Smooth muscle cell (in vitro differentiated cells): Measurements from ENCODE around the gene GPR68. TPM values are rescaled to one million over a fixed set of nuclear protein-coding genes. Genes with fewer than 3 reads are reported as not detected.

Experiments used
- DNase-seq: peaks from one replicate; lab custom pipeline; 2025; ENCODE audit not compliant: unreplicated experiment; lab: John Stamatoyannopoulos, UW
- H2AFZ ChIP-seq: fragments of 200-600 bp; sonication (generic); 2 replicates; pipeline ENCODE4 v1.6.0; 2016; ENCODE audit warnings: antibody characterized with exemption, low read depth, mild to moderate bottlenecking
- H3F3A ChIP-seq: fragments of 200-600 bp; sonication (generic); 2 replicates; pipeline ENCODE4 v1.6.0; 2017; ENCODE audit warnings: antibody characterized with exemption, low read depth
- H3K27ac ChIP-seq: fragments of 200-600 bp; sonication (generic); 2 replicates; pipeline ENCODE4 v1.5.1; 2016; ENCODE audit warnings: low read depth, mild to moderate bottlenecking
- H3K27me3 ChIP-seq: fragments of 200-600 bp; sonication (generic); 2 replicates; pipeline ENCODE4 v1.6.1; 2016; ENCODE audit warnings: low read depth, mild to moderate bottlenecking
- H3K36me3 ChIP-seq: fragments of 200-600 bp; sonication (generic); 2 replicates; pipeline ENCODE4 v1.5.1; 2016; ENCODE audit warnings: low read depth
- H3K4me1 ChIP-seq: fragments of 200-600 bp; sonication (generic); 2 replicates; pipeline ENCODE4 v1.5.1; 2016; ENCODE audit warnings: low read depth
- H3K4me2 ChIP-seq: fragments of 200-600 bp; sonication (generic); 2 replicates; pipeline ENCODE4 v1.6.0; 2016; ENCODE audit warnings: mild to moderate bottlenecking
- H3K4me3 ChIP-seq: fragments of 200-600 bp; sonication (generic); 2 replicates; pipeline ENCODE4 v1.5.1; 2016; ENCODE audit warnings: mild to moderate bottlenecking
- H3K79me2 ChIP-seq: fragments of 200-600 bp; sonication (generic); 2 replicates; pipeline ENCODE4 v1.6.0; 2016; ENCODE audit warnings: low read depth, mild to moderate bottlenecking
- H3K9ac ChIP-seq: fragments of 200-600 bp; sonication (generic); 2 replicates; pipeline ENCODE4 v1.6.0; 2016; ENCODE audit warnings: low read depth
- H3K9me3 ChIP-seq: fragments of 200-600 bp; sonication (generic); replicated peaks from 2 replicates; pipeline ENCODE4 v1.5.1; 2016; ENCODE audit warnings: low read depth
- H4K20me1 ChIP-seq: fragments of 200-600 bp; sonication (generic); 2 replicates; pipeline ENCODE4 v1.6.0; 2016; ENCODE audit warnings: low read depth
- whole genome bisulfite sequencing: methylation state at CpG from one replicate; pipeline ENCODE4 v1.1.7; 2016; ENCODE audit warnings: low lambda C conversion rate; 5-methylcytosine and 5-hydroxymethylcytosine counted together
- polyA plus RNA-seq: library from polyadenylated mRNA; unstranded; fragments of >200 nt; fragmentation: Nextera tagmentation; extraction: Ambion mirVana; gene quantifications from 2 replicates; pipeline ENCODE4 v1.2.1, GENCODE V29; 2016
- total RNA-seq: library from RNA; depleted of rRNA; stranded (reverse); fragments of >200 nt; gene quantifications from 2 replicates; pipeline ENCODE4 v1.2.3, GENCODE V29; 2014
- TF ChIP-seq, protein P1 (sequence below): fragments of 200-600 bp; sonication (generic); IDR thresholded peaks from 2 replicates; pipeline ENCODE4 v1.5.1; 2017; ENCODE audit warnings: borderline replicate concordance, mild to moderate bottlenecking, antibody characterized with exemption; ENCODE audit not compliant: insufficient read depth, poor library complexity, severe bottlenecking

The GPR68 gene
- total and polyA plus RNA-seq, 2 experiments from 2014 or later, result 3.2 to 4.4 TPM

DNA sequence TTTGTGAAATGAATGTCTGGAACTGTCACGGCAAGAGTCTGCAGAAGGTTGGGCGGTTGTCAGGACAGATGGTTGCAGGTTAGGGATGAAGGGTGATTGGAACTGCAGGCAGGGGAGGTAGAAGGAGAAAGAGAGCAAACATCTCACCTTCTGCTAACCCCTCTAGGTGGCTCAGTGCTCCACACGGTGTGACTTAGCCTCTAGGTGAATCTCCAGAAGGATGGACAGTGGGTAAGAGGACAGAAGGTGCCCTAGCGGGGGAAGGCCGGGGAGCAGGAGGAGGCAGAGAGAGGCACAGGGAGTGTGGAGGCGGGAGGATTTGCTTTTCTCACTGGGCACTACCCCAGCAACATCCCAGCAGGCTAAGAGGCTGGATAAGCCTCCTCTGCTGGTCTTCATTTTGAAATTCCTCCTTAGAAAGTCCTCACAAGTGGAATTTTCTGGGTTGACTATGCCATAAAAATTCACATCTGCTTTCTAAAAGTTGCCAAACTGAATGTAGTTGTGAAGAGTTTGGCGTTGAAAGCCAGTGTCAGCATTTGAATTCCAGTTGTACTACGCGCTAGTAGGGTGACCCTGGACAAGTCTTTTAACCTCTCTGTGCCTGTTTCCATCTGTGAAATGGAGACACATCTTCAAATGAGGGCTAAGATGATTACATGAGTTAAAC is 10.7 kb upstream of the GPR68 start:
- TF ChIP-seq, protein P1, sequence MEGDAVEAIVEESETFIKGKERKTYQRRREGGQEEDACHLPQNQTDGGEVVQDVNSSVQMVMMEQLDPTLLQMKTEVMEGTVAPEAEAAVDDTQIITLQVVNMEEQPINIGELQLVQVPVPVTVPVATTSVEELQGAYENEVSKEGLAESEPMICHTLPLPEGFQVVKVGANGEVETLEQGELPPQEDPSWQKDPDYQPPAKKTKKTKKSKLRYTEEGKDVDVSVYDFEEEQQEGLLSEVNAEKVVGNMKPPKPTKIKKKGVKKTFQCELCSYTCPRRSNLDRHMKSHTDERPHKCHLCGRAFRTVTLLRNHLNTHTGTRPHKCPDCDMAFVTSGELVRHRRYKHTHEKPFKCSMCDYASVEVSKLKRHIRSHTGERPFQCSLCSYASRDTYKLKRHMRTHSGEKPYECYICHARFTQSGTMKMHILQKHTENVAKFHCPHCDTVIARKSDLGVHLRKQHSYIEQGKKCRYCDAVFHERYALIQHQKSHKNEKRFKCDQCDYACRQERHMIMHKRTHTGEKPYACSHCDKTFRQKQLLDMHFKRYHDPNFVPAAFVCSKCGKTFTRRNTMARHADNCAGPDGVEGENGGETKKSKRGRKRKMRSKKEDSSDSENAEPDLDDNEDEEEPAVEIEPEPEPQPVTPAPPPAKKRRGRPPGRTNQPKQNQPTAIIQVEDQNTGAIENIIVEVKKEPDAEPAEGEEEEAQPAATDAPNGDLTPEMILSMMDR, result no peak
- Histone ChIP-seq H3K9ac (no peak overlapping the region), H3K4me2 (no peak overlapping the region), H3K36me3 (no peaks in the 10 kb centered on the region), H3F3A (peaks cover 22% of the 10 kb centered on the region), H3K27me3 (no peaks in the 10 kb centered on the region), H3K27ac (no peak overlapping the region), H3K4me3 (no peak overlapping the region), H3K9me3 (no peaks in the 10 kb centered on the region), H3K4me1 (peaks cover 2% of the 10 kb centered on the region), H2AFZ (no peak overlapping the region), H3K79me2 (no peaks in the 10 kb centered on the region), H4K20me1 (no peaks in the 10 kb centered on the region)
- DNase-seq, result no peak
- 82% methylated on average over 9 of the region's 9 CpGs for WGBS

DNA sequence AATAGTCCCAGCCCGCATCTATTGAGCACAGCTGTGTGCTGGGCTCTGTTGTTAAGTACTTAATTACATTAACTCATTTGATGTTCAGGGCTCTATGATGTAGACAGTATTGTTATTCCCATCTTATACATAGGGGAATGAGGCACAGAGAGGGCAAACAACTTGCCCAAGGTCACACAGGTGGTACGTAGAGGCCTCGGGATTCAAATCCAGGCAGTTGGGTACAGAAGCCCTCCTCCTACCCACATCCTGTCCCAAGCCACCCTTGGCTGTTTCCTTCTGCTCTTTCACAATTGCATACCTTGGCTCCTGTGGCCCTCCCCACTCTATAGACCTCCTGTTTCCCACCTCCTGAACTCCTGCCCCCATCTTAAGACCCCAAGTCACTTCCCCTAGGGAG is 10.0 kb upstream of the GPR68 start:
- no peak for DNase-seq
- H2AFZ ChIP-seq, result no peak overlapping the region
- no peak overlapping the region for H3K4me3 ChIP-seq
- no peak overlapping the region for H3K27ac ChIP-seq
- H3K36me3 ChIP-seq, result no peaks in the 10 kb centered on the region
- H3K9me3 ChIP-seq, result no peaks in the 10 kb centered on the region
- TF ChIP-seq, protein P1, result no peak
- H3K4me1 ChIP-seq, result peaks cover 7% of the 10 kb centered on the region
- WGBS, result 88% methylated on average over 3 of the region's 3 CpGs
- H3K27me3 ChIP-seq, result no peaks in the 10 kb centered on the region
- H3K79me2 ChIP-seq, result no peaks in the 10 kb centered on the region
- H3K9ac ChIP-seq, result no peak overlapping the region
- peaks cover 22% of the 10 kb centered on the region for H3F3A ChIP-seq
- H3K4me2 ChIP-seq, result peak overlapping the region; percentile 89
- H4K20me1 ChIP-seq, result no peaks in the 10 kb centered on the region

DNA sequence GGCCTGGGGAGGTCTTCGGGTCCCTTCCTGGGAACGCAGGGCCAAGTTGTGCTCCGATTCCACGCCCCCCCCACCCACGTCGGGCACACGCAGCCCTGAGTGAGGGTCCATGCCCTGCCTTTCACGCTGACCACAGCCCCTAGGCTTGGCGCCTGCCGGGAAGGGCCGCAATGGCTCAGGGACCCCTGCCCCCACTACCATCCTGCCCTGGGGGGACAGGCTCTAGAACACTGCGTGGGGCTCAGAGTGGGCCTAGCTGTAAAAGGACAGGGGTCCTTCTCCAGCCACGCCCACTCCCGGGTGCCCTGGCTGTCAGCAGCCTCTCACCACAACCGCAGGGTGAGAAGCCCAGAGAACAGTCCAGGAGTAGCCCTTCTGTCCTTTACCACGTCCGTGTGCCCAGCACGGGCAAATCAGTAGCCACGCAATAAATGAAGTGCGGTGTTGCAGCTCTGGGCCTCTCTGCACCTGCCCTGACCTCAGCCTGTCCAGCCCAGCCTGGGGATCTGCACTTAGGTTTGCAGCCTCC is 9.4 kb upstream of the GPR68 start:
- no peak overlapping the region for H3K27ac ChIP-seq

More for the DNA sequence above, 9.4 kb upstream of the GPR68 start:
- peak overlapping the region; percentile 54 for H3K4me3 ChIP-seq
- WGBS, result 30% methylated on average over 18 of the region's 20 CpGs
- no peak for DNase-seq
- peaks cover 7% of the 10 kb centered on the region for H3K4me1 ChIP-seq
- no peak overlapping the region for H2AFZ ChIP-seq
- peak overlapping the region; percentile 58 for H3K9ac ChIP-seq
- no peaks in the 10 kb centered on the region for H3K9me3 ChIP-seq
- H3K79me2 ChIP-seq, result no peaks in the 10 kb centered on the region
- no peaks in the 10 kb centered on the region for H4K20me1 ChIP-seq
- H3K27me3 ChIP-seq, result no peaks in the 10 kb centered on the region
- TF ChIP-seq, protein P1, result no peak
- peak overlapping the region; percentile 89 for H3K4me2 ChIP-seq
- no peaks in the 10 kb centered on the region for H3K36me3 ChIP-seq
- H3F3A ChIP-seq, result peaks cover 22% of the 10 kb centered on the region
